PC-9 (cell line): Measurements from ENCODE around the gene SLC12A2.

ENCODE experiments used
- CTCF ChIP-seq: fragments of 200-600 bp; sonication (generic); conservative IDR thresholded peaks from 2 replicates; pipeline ENCODE4 v1.6.1; 2017; ENCODE audit warnings: mixed run types, antibody characterized with exemption, mild to moderate bottlenecking, moderate library complexity
- EZH2 ChIP-seq: fragments of 200-600 bp; sonication (generic); IDR thresholded peaks from 2 replicates; pipeline ENCODE4 v1.8.0; 2017; ENCODE audit warnings: antibody characterized with exemption, low read depth

GRCh38 chr5:128092144-128092543 lies 8.6 kb downstream of the SLC12A2 start:
- TF ChIP-seq CTCF (no peak), EZH2 (no peak)
